HG02588 (cell line): ENCODE data around the gene ZNF436.
A peak's percentile ranks its signal among the peaks of the same experiment; 100 is the strongest.
"Not testable (repeated sequence)": the region's sequence is repeated elsewhere in the genome, so short reads cannot be mapped to it uniquely, and the experiment has no call there.

Source experiments
- ATAC-seq: cut with Tn5 transposase; IDR thresholded peaks from one replicate; pipeline ENCODE4 v1.9.1; 2021; ENCODE audit warnings: mild to moderate bottlenecking, moderate library complexity; ENCODE audit not compliant: unreplicated experiment

ZNF436 gene

GRCh38 chr1:23393706-23394105, 24.1 kb upstream of the ZNF436 start:
- no peak for ATAC-seq

GRCh38 chr1:23392125-23392855, 22.7 kb upstream of the ZNF436 start:
- no peak for ATAC-seq

GRCh38 chr1:23389837-23390321, 20.2 kb upstream of the ZNF436 start:
- no peak for ATAC-seq

- no peak for ATAC-seq
Observed at GRCh38 chr1:23387494-23387893, 17.9 kb upstream of the ZNF436 start.

GRCh38 chr1:23385119-23385621, 15.5 kb upstream of the ZNF436 start:
- ATAC-seq = no peak

GRCh38 chr1:23384312-23385058, 14.8 kb upstream of the ZNF436 start:
- ATAC-seq = no peak

GRCh38 chr1:23383577-23384311, 14.1 kb upstream of the ZNF436 start:
- no peak for ATAC-seq

GRCh38 chr1:23381233-23381885, 11.7 kb upstream of the ZNF436 start:
- ATAC-seq = no peak

- no peak for ATAC-seq
Observed at GRCh38 chr1:23380719-23381118, 11.1 kb upstream of the ZNF436 start.

- not testable (repeated sequence) for ATAC-seq
Observed at GRCh38 chr1:23380236-23380635, 10.6 kb upstream of the ZNF436 start.

- no peak for ATAC-seq
Observed at GRCh38 chr1:23376890-23377811, 7.5 kb upstream of the ZNF436 start.

- ATAC-seq = not testable (repeated sequence)
Observed at GRCh38 chr1:23374079-23374735, 4.6 kb upstream of the ZNF436 start.

GRCh38 chr1:23371987-23372880, 2.6 kb upstream of the ZNF436 start:
- ATAC-seq = no peak

GRCh38 chr1:23370709-23371584, 1.3 kb upstream of the ZNF436 start:
- ATAC-seq = no peak

- no peak for ATAC-seq
Observed at GRCh38 chr1:23370330-23370708, 683 bp upstream of the ZNF436 start.

- ATAC-seq = peak; percentile 58
Observed at GRCh38 chr1:23368562-23369334, 888 bp downstream of the ZNF436 start.
